HG03521 (cell line): ENCODE results near the gene CD81.

Source experiments
- ATAC-seq: cut with Tn5 transposase; IDR thresholded peaks from one replicate; pipeline ENCODE4 v1.9.1; 2021; ENCODE audit warnings: mild to moderate bottlenecking, moderate library complexity; ENCODE audit not compliant: unreplicated experiment

CD81 gene

DNA sequence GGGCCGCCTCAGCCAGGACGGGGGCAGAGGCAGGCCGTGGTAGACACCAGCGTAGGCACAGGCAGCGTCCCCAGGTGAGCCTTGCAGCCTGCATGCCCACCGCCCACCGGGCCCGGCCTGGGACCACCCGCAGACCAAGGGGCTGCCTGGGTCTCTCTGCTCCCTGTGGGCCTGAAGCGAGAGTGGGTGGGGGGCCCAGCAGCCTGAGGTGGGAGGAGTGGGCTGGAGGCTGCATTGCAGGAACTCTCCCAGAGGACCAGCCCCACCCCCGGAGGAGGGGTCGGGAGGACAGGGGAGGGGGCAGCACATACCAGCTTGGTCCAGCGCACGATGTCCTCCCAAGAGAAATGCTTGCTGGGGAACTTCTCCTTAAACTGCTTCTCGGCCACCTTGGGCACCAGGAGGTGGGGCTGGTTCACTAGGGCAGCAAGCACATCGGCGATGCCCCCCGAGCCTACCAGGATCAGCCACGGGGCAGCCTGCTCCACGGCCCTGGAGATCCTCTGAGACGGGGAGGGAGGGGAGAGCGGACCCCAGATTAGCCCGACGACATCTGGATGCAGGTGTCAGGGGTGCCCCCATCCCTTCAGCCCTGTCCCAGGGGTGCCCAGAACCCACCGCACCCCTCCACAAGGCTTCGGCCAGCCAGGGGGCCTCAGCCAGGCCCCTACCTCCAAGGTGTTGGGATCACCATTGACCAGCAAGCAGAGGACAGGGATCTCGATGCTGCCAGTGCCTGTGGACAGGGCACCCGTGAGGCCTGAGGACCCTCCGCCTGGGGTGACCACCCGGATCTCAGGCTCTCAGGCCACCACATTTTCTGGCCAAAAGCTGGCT lies 41.0 kb downstream of the CD81 start:
- no peak for ATAC-seq

DNA sequence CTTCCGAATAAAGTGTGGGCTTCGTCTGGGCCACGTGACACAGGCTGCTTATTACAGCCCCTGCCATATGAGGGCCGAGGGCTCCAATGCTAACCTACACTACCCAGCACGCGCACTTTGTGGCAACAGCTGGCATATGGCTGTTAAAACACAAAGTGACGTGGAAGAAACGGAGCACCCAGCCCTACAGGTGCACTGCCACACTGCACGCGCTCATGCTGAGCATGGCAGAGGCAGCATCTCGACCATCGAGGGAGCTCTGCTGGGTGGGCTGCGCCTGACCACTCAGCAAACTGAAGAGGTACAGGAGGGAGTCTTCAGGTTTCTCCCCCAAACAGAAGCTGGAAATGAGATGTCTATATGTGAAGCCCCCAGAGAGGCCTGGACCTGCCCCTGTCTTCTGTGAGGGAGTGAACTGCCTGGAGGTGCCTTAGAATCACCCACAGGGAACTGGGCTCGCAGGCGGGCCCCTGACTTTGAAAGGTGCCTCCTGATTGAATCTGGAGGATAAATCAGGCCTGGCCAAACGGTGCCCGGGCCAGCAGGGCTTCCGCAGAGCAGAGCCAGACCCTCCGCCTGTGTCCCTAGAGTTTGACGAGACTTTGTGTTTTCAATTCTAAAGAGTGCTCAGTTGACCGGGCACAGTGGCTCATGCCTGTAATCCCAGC lies 41.7 kb downstream of the CD81 start:
- no peak for ATAC-seq

GRCh38 chr11:2419638-2420501 lies 42.8 kb downstream of the CD81 start:
- no peak for ATAC-seq

GRCh38 chr11:2420502-2421225 lies 43.6 kb downstream of the CD81 start:
- ATAC-seq = no peak

DNA sequence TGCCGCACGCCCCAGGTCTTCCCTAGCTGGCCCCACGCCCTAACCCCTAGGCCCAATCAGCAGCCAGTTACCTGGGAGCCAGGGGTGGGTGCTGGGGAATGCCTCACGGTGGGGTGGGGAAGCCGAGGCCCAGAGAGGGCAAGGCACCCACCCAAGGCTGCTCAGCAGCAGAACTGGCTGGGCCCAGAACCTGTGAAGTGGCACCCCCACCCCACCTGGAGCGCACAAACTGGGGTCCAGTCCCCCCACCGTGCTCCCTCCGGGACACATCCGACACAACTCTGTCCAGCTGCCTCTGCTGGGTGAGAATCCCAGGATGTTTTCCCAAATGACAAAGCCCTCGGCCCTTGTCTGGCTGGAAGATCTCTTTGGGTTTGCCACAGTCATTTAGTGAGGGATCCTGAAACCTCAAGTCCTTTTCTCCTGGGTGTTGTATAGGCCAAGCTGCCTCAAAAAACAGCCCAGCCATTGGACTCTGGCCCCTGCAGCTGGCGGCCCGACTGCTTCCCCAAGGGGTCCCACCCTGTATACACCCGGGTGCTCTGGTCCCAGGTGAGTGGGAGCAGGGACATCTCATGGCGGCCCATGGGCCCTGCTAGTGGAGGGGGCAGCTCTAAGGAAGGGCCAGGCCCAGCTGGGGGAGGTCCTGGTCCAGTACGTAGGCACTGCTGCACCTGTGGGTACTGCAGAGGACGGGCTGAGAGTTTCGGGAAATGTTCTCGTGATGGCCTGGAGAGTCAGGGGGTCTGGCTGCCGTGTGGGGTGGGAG lies 44.3 kb downstream of the CD81 start:
- ATAC-seq = no peak

DNA sequence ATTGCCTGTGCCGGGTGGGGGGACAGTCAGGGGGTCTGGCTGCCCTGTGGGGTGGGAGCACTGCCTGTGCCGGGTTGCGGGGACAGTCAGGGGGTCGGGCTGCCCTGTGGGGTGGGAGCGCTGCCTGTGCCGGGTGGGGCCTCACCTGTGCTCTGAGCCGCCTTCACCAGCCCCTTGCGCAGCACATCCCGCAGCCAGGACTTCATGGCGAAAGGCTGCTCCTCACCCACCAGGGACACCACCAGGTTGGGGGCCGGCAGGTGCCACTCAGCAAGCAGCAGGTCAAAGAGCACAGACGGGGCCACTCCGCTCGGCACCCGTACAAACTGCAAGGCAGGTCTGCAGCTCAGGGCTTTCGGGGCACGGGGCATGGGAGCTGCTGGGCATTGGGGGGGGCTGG lies 44.9 kb downstream of the CD81 start:
- ATAC-seq = no peak

GRCh38 chr11:2422461-2423156 lies 45.5 kb downstream of the CD81 start:
- no peak for ATAC-seq

GRCh38 chr11:2423157-2424025 lies 46.3 kb downstream of the CD81 start:
- ATAC-seq = no peak

DNA sequence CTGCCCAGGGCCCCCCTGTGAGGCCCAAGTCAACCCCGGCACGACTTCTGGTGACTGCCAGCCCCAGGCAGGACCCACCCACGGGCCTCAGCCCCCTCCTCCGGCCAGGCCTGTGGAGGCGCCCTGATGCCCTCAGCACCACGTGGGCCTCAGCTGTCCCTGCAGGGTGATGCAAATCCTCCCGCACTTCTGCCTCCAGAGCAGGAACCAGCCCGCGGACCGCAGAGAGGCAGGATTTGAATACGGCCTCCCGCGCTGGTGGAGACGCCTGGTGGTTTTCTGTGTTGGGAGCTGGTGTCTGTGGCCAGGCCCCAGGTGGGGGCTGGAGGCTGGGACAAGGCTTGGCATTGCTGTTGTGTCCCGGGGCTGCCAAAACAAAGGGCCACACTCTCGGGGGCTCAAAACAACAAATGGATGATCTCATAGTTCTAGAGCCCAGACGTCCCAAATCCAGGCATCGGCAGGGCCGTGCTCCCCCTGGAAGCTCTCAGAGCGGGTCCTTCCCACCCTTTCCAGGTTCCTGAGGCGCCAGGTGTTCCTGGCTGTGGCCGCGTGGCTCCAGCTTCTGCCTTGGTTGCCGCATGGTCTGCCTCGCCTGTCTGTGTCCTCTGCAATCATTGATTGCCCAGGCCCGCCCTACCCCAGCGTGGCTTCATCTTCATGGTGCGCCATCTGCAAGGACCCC lies 47.8 kb downstream of the CD81 start:
- no peak for ATAC-seq

DNA sequence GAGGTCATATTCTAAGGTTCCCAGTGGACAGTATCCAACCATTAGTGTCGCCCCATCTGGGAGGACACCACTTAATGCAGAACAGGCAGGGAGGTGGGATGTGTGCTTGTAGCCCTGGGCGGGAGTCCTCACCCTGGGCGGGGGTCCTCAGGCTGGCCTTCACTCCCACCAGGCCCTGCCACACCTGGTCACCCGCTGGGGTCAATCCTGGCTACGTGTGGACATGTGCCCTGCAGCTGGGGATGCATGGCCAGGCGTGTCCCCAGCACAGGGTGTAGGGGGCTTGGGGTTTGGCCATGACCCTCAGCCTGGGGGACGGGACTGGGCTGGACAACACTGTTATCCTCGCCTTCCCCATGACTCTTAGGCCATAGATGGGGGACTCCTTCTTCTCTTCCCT lies 48.4 kb downstream of the CD81 start:
- ATAC-seq = no peak

GRCh38 chr11:2426221-2426620 lies 49.1 kb downstream of the CD81 start:
- ATAC-seq = no peak

GRCh38 chr11:2426826-2427521 lies 49.9 kb downstream of the CD81 start:
- no peak for ATAC-seq

DNA sequence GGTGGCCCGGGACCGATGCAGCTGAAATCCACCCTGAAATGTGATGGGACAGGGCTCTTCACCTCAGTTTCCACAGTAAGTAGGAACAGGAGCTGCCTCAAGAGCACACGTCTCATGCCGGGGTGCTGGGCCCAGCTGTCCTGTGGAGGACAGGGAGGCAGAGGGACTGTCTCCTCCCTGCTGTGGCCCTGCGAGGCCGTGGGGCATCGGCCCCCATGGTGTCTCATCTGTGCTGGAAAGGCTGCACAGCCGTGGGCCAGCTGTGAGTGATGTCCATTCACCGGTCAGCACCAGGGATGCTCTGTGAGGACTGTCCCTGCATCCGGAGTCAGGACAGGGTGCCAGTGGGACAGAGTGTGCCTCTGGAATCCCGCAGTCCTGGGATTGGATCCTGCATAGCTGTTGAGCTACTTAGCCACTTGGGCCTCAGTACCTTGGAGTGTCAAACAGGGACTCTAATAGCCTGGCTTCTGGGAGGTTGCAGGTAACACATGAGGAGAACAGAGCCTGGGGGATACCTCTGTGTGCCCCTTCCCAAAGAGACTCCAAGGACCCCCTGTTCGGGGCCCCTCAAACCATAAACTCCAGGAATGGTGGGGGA lies 50.7 kb downstream of the CD81 start:
- ATAC-seq = no peak

- no peak for ATAC-seq
Observed at GRCh38 chr11:2428322-2428795, 51.2 kb downstream of the CD81 start.

DNA sequence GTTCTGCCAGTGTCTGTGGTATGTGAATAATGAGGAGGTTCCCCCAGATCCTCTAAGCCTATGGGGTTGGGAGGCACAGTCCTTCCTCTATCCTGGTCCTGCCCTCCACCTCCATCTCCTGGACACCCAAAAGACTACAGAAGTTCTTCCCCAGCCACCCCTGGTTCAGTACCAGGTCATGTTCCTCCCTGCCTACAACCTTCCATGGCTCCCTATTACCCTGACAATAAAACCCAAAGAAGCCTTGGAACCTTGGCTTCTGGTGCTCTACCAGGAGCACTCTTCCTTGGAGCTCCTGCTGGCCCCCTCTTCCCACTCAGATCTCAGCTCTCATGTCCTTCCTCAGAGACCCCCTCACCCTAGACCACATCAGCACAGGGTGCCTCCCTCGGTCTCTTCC lies 54.3 kb downstream of the CD81 start:
- ATAC-seq = no peak

DNA sequence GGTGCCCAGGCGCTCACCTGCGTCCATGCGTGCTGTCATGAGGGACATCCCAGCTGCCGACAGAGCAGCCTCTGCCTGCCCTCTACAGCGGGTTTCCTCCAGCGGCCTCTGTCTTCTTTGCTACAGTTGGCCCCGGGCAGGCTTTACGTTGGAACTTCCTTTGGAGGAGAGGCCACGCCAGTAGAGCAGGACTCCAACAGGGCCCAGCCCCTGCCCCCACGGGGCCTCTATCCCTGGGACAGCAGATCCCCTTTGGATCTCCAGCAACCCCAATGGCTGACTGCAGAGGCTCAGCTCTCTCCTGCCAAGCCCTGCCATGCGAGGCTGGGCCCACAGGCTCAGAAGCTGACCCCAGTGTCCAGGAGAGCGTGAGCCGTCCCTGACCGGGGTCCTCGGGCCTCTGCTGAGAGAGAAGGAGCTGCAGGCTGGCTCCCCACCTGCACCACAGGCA lies 55.1 kb downstream of the CD81 start:
- ATAC-seq = no peak

- ATAC-seq = no peak
Observed at GRCh38 chr11:2432628-2433071, 55.5 kb downstream of the CD81 start.
